Osteocyte (in vitro differentiated cells): Measurements from ENCODE around the gene RPUSD4. TPM values are rescaled to one million over a fixed set of nuclear protein-coding genes. Genes with fewer than 3 reads are reported as not detected.

Source experiments
- DNase-seq: peaks from one replicate; pipeline ENCODE4 v3.0.0; 2021; ENCODE audit warnings: mixed read lengths; ENCODE audit not compliant: unreplicated experiment; ENCODE audit errors: extremely low spot score
- H3K27ac Mint-ChIP-seq: one replicate; pipeline ENCODE4 v1.8.0; 2021; ENCODE audit warnings: mild to moderate bottlenecking, mixed read lengths; ENCODE audit not compliant: unreplicated experiment
- H3K27me3 Mint-ChIP-seq: one replicate; pipeline ENCODE4 v1.8.0; 2021; ENCODE audit warnings: mixed read lengths; ENCODE audit not compliant: unreplicated experiment
- H3K36me3 Mint-ChIP-seq: one replicate; pipeline ENCODE4 v1.8.0; 2021; ENCODE audit warnings: mixed read lengths; ENCODE audit not compliant: unreplicated experiment
- H3K4me1 Mint-ChIP-seq: one replicate; pipeline ENCODE4 v1.8.0; 2021; ENCODE audit warnings: mixed read lengths; ENCODE audit not compliant: unreplicated experiment
- H3K4me3 Mint-ChIP-seq: one replicate; pipeline ENCODE4 v1.8.0; 2021; ENCODE audit warnings: mild to moderate bottlenecking, moderate library complexity, mixed read lengths; ENCODE audit not compliant: unreplicated experiment
- H3K9me3 Mint-ChIP-seq: one replicate; pipeline ENCODE4 v1.8.0; 2021; ENCODE audit warnings: mixed read lengths; ENCODE audit not compliant: unreplicated experiment
- total RNA-seq: library from RNA; stranded (reverse); gene quantifications from 2 replicates; pipeline ENCODE4 v1.2.1, GENCODE V29; 2021
- TF ChIP-seq, protein P1 (sequence below): fragments of 200-600 bp; sonication (generic); IDR thresholded peaks from 2 replicates; pipeline ENCODE4 v1.5.0; 2021; ENCODE audit warnings: antibody characterized with exemption, mild to moderate bottlenecking, moderate library complexity

RPUSD4 gene
- total RNA-seq, 1 donor from 2014 or later, result 27.1 TPM

DNA sequence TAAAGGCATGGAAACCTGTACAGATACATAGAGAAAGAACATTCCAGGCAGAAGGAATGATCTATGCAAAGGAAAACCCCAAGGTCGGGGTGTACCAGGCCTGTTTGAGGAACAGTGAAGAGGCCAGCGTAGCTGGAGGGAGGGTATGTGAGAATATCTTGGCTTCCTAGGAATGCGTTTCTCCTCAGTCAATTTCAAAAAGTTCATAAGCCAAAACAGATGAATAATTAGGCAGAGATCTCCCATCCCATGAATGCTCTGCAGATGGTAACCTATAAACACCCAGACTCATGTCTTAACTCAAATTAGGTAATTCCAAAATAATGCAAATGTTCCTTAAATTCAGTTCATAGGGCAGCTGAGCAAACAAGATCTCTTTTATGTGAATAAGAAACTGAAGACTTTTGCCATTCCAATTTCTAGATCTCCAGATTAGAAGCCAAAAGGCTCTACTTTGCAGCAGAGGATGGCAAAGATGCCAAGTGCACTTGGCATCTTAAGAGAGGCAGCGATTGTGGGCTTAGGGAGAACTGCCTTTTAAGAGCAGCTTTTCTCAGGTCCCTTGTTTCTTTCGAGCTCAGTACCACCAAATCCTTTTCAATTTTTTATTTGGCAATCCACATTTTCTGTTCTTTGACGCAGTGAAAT, 13.3 kb upstream of the RPUSD4 start:
- Mint-ChIP-seq H3K27me3 (no peaks in the 10 kb centered on the region), H3K27ac (no peak overlapping the region), H3K36me3 (no peaks in the 10 kb centered on the region), H3K9me3 (no peaks in the 10 kb centered on the region), H3K4me1 (peaks cover 1% of the 10 kb centered on the region), H3K4me3 (no peak overlapping the region)
- TF ChIP-seq, protein P1, sequence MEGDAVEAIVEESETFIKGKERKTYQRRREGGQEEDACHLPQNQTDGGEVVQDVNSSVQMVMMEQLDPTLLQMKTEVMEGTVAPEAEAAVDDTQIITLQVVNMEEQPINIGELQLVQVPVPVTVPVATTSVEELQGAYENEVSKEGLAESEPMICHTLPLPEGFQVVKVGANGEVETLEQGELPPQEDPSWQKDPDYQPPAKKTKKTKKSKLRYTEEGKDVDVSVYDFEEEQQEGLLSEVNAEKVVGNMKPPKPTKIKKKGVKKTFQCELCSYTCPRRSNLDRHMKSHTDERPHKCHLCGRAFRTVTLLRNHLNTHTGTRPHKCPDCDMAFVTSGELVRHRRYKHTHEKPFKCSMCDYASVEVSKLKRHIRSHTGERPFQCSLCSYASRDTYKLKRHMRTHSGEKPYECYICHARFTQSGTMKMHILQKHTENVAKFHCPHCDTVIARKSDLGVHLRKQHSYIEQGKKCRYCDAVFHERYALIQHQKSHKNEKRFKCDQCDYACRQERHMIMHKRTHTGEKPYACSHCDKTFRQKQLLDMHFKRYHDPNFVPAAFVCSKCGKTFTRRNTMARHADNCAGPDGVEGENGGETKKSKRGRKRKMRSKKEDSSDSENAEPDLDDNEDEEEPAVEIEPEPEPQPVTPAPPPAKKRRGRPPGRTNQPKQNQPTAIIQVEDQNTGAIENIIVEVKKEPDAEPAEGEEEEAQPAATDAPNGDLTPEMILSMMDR, result no peak
- DNase-seq, result no peak

DNA sequence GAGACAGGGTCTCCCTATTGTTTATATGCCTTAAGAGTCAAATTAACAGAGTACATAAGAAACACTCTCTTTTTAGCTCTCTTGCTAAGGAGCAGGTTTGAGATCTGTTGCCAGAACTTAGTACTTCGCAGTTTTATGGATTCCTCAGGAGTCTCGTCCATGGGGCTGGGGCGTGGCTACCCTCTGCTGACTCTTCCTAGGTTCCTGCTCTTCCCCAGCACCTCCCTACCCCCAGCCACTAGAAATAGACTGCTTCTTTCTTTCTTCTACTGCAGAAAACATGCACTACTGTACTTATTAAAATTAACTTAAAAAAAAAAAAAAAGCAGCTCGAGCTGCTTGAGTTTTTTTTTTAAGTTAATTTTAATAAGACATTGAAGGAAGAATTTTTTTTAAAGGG, 8.1 kb upstream of the RPUSD4 start:
- Mint-ChIP-seq H3K36me3 (no peaks in the 10 kb centered on the region), H3K4me3 (no peak overlapping the region), H3K27me3 (no peaks in the 10 kb centered on the region), H3K9me3 (no peaks in the 10 kb centered on the region), H3K4me1 (peaks cover 2% of the 10 kb centered on the region), H3K27ac (no peak overlapping the region)
- TF ChIP-seq, protein P1, result no peak
- DNase-seq, result no peak

DNA sequence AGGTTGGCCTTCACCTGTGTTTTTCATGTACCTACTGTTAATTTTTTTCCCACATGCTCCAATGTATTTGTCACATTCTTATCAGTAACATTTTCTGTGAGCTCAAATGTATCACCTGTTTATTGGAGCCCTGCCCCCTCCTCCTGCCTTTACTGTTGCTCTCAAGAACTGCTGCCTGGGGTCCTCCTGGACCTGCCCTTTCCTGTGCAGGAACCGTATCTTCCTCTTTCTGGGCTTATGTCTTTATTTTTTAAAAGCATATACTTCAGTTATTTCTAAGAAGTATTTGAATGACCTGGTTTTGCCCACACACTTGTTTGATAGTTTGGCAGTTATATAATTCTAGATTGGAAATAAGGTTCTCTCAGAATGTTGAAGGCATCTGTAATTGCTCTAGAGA, 6.0 kb upstream of the RPUSD4 start:
- DNase-seq, result no peak
- Mint-ChIP-seq H3K27ac (no peak overlapping the region), H3K4me3 (no peak overlapping the region), H3K36me3 (no peaks in the 10 kb centered on the region), H3K4me1 (peaks cover 13% of the 10 kb centered on the region), H3K9me3 (no peaks in the 10 kb centered on the region), H3K27me3 (no peaks in the 10 kb centered on the region)
- TF ChIP-seq, protein P1, result no peak

DNA sequence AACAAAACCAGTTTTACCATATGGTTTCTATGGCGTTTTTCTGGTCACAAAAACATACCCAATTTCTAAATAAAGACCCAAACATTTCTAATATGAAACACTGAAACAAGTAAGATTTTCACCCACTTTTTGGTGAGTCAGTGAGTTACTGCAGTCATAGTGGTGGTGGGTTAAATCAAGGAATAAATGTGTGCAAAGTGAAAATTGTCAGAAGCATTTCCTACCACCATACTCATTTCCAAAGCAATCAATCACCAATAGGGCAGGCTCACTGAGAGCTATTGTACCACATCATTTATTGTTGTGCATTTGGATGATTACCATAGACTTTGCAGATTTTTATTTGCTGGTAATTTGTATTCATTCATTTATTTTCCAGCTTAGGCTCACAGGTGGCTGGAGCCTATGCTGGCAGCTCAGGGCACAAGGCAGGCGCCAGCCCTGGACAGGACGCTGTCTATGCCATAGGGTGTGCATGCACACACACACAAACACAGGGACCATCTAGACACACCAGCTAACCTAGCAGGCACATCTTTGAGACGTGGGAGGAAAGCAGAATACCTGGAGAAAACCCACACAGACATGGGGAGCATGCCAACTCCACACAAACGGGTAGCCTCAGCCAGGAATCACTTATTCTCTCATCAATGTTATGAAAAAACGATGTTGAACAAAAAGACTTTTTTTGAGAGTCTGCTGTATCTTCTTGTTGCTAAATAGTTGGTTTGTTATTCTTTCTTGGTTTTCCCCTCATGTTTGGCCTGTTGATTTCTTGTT, 5.3 kb upstream of the RPUSD4 start:
- Mint-ChIP-seq H3K27me3 (no peaks in the 10 kb centered on the region), H3K36me3 (no peaks in the 10 kb centered on the region), H3K27ac (no peak overlapping the region), H3K9me3 (no peaks in the 10 kb centered on the region), H3K4me3 (no peak overlapping the region), H3K4me1 (peaks cover 18% of the 10 kb centered on the region)
- DNase-seq, result no peak
- TF ChIP-seq, protein P1, result no peak

DNA sequence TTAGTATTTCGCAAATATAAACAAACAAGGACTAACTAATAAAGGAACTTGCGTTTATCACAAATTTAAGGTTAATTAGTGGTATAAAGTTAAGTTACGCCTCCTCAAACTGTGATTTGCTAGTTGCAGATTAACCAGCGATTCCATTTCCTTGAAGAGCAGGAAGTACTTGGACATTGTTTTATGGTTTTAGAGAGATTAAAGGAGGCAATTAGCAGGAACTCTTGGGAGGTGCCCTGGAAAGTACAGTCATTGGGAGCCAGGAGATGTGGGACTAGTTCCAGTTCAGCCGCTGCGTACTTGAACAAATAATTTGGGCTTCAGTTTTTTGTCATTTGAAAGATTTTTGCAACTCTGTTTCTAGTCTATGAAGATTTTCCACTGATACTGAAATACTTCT, 3.4 kb upstream of the RPUSD4 start:
- no peaks in the 10 kb centered on the region for H3K27me3 Mint-ChIP-seq
- H3K36me3 Mint-ChIP-seq, result no peaks in the 10 kb centered on the region
- no peak overlapping the region for H3K4me3 Mint-ChIP-seq
- H3K9me3 Mint-ChIP-seq, result no peaks in the 10 kb centered on the region
- H3K27ac Mint-ChIP-seq, result no peak overlapping the region
- H3K4me1 Mint-ChIP-seq, result peaks cover 25% of the 10 kb centered on the region
- DNase-seq, result no peak
- TF ChIP-seq, protein P1, result no peak
